Cardiac septum (tissue), 1 donor: ENCODE results near the gene HABP2. TPM values are rescaled to one million over a fixed set of nuclear protein-coding genes. Genes with fewer than 3 reads are reported as not detected.

ENCODE experiments used
- DNase-seq: peaks from one replicate; pipeline ENCODE4 v3.0.0-alpha.2; 2020; ENCODE audit warnings: low spot score
- intact Hi-C: fragments of 100-400 bp; cut with DNase I; formaldehyde crosslinking; loops from one replicate; pipeline ENCODE4 v1.14.0; 2022
- long read RNA-seq: library from polyadenylated mRNA; unstranded; transcript quantifications from one replicate; pipeline ENCODE4 v2.0.0, GENCODE V29; 2021
- total RNA-seq: library from RNA; stranded (reverse); fragmentation: NEBNext Ultra II Directional; extraction: Animal tissue kit (Norgen Biotek cat#: 25700); gene quantifications from one replicate; pipeline ENCODE4 v1.2.1, GENCODE V29; 2021
- donor health status: DM: no; HTN: no; CAD: no.

HABP2 gene
- not detected for total RNA-seq
- long read RNA-seq, partial matches to known transcripts = 0 of 1 reads
- long read RNA-seq, other reads (novel, unspliced or antisense) = 1 of 1 reads

DNA sequence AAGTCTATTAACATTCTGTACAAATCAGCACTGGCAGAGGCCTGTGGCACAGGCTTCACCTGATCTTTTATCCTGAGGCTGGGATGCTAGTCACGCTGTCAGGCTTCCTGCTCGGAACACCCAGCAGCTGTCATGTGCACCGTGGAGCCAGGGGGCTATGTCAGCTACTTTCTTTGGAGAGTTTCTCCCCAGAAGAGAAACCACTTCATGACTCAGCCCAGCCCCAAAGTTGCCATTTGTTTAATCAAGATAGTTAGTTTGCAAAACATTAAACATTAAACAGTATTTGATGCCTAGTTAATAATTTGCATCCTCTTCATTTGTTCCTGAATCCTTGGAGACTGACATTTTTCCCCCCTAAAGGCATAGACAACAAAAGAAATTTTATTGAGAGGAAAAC, at the start of gene HABP2:
Gene HABP2, plus strand, starts transcription at position 353 of the 400 bp plus-strand sequence. CDS start 69 bp downstream, outside the sequence.
- intact Hi-C loops = no loop called here

DNA sequence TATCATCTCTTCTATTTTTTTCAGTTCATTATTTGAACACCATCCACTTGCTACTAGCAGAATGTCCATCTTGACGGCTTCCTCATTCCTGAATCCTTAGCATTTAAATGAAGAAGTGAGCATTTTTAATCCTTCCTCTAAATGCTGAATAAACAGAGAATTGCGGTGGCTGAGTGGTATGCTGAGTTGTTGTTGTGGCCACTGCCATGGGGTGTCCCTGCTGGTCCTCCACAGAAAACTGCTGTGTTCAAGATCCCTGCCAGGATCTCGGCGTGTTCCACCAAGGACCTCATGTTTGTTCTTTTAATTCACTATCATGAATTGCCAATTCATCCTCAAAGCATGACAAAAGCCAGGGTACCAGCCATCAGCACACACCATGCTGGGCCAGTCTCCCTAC, 48.9 kb upstream of the HABP2 start:
- DNase-seq = no peak
- intact Hi-C loops = no loop called here

More for the DNA sequence above, at the start of gene HABP2:
- DNase-seq = no peak

DNA sequence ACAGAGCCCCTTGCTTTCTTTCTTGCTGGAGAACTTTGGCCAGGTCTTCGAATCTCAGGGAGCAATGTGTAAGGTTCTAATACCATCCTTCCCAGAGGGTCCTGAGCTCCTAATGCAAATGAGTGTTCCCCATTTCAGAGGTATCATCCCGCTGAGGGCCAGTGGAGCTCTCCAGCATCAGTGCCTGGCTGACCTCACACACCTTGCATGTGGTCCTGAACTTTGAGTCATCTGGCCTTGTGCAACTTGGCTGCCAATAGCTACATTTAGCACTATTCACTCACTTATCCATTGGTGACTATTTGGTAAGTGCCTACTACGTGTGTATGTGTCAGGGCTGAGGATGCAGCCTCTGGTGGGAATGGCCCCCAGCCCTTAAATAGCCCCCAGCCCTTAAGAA, 48.4 kb upstream of the HABP2 start:
- no peak for DNase-seq
- intact Hi-C loops = no loop called here

DNA sequence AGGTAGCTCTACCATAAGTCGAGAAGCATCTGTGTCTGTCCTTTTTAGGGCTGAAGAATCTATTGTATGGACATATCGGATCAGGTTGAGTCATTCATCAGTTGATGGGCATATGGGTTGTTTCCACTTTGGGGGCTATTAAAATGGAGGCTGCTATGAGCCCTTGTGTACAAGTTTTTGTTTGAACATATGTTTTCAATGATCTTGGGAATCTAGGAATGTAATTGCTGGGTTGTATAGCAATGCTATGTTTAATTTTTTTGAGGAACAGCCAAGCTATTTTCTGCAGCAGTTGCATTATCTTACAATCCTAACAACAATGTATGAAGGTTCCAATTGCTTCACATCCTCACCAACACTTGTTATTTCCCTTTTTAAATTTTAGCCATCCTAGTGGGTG, 46.4 kb upstream of the HABP2 start:
- intact Hi-C loops = no loop called here
- no peak for DNase-seq

DNA sequence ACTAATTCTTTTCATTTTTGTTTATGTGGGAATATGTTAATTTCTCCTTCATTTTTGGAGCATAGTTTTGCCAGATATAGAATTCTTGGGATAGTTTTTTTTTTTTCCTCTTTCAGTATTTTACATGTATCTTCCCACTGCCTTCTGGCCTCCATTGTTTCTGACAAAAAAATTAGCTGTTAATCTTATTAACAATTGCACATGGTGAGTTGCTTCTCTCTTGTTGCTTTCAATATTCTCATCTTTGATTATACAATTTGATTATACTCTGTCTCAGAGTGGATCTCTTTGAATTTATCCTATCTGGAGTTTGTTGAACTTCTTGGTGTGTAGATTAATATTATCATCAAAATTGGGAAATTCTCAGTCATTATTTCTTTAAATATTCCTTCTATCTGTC, 41.4 kb upstream of the HABP2 start:
- intact Hi-C loops = no loop called here
- DNase-seq = no peak

DNA sequence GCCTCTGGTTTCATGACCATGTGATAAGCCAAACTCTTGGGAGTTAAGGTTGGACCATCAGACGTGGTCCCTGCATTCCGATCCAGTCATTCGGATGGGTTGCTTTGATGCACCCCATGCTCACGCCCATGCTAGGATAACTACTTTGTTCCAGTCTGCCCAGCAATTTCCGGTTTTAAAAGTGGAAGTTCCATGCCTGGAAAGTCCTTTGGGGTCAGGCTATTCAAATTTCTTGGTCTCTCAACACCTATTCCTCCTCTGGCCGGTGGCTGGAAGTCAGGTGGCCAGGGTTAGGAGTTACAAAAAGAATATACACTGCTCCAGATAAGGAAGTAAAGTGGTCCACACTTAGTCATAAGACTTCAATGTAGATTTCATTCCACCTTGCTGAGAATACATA, 37.7 kb upstream of the HABP2 start:
- intact Hi-C loops = no loop called here
- no peak for DNase-seq

DNA sequence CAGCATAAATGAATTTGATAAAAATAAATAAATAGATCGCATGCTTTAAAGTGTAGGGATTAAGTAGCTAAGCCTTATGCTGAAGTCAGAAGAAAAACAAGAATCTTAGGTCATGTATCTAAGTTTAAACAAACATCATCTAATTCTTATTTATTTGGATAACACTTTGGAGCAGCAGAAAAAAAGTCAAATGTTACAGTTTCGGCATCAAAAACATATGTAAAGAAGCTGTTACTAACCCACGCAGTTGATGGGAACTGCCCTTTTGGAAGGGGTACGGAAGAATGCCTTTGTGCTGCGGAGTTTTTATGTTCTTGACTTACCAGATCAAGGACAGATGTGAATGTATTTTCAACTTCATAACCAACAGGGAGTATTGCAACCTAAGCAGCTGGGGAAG, 37.3 kb upstream of the HABP2 start:
- intact Hi-C loops = no loop called here

DNA sequence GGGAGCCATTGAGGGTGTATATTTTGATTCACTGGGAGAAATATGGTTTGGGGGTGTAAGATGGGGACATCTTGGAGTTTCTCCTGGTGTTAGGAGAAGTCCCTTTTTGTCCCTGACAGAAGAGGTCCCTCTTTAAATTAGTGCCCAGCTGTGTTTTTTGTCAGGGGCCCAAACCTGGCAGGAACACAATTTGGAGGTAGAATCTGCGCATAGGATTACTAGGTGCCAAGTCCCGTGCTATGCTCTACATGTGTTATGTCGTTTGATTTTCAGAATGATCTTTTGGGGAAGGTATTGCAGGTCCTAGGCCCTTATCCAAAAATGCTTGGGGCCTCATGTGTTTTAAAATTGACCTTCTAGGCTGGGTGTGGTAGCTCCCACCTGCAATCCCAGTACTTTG, 36.8 kb upstream of the HABP2 start:
- no peak for DNase-seq
- intact Hi-C loops = no loop called here

More for the DNA sequence above, 37.3 kb upstream of the HABP2 start:
- DNase-seq = no peak

DNA sequence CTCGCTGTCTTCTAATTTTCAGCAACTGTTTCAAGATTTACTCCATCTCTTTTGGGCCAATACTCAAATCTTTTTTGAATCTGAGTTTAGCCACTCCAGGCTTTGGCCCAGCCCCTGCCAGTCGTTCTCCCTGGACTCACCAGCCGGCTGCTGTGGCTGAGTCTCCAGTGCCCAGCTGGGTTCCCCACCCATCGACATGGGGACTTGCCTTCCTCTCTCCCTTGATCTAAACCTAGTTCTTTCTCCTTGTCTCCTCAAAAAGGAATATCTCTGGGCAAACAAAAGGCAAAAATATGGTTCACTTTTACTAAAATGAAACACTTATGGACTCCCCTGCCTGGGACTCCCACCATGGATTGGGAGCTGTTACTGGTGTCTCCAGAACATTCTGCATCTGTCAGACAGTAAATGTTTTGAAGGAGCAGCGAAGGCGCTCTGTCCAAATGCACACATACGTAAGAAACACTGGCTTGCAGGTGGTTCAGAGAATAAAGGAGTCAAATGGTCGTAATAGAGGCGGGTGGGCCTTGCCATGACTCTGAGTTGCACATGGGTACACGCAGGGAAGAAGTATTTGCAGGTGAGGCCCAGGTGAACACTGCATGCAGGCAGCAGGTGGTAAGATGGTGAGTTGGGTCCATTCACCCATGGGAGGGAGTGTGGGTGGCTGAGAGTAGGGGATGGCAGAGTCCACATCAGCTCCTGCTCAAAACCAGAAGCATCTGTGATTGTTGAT, 35.5 kb upstream of the HABP2 start:
- no peak for DNase-seq
- intact Hi-C loops = no loop called here

DNA sequence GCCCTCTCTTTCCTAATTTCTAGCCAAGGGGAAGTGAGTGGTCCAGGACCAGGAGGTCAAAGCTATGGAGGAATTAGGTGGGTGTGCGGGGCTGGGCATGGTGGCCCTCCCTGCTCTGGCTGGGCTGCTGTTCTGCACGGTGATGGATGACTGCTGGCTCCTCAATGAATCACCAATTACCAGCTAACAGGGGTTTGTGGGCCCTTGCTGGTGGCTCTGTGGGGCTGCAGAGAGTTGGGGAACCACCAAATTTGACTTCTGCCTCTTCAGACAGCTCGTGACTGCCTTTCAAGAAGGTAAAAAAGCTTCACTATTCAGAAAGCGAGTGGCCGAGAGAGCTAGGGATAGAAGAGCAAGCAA, 35.0 kb upstream of the HABP2 start:
- DNase-seq = no peak
- intact Hi-C loops = no loop called here

DNA sequence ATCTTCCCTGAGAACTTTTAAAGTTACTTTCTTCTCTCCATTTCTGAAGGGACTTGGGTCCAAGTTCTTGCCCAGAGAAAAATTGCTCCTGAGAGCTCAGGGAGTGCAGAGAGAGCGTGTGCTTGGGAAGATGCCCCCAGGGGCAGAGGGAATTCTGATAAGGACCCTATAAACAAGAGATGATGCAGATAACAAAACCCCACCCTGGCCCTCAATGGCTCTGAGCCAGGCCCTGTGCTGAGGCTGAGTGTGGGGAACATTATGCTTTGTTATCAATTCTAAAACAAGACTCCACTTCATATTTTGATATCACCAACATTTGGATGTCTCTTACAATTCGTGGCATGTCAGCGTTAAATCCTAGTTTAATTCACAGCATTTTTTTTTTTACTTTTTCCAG, 34.4 kb upstream of the HABP2 start:
- intact Hi-C loops = no loop called here
- DNase-seq = no peak

DNA sequence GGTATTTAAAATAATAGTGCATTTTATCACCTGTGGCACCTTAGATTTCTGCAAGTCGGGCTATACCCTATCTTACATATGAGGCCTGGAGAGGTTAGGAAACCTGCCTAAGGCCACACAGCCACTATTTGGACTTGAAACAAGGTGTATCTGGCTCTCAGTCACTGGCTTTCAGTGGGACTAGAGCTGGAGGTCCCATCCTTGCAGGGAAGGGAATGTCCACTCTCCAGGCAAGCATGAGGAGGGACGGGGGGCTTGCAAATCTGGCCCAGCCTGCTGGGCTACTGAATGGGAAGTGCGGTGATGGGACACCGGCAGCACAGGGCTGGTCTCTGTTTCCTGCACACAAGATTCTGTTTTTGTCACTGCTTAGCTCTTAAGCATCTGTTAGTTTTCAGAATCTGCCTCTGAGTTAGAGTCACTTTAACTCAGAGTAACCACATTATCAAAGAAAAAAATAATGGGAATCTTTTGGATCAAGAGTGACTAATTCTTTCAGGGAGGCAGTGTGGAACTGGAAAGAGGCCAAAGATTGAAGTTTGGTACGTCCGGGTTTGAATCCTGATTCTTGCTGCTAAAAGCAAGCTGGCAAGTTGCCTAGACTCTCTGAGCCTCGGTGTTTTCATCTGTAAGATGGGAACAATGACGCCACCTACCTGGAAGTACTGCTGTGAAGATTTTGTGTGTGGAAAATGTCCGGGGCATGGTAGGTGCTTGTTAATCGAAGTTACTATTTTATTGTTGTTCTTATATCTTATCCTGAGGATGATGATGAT, 33.8 kb upstream of the HABP2 start:
- DNase-seq = no peak
- intact Hi-C loops = no loop called here

DNA sequence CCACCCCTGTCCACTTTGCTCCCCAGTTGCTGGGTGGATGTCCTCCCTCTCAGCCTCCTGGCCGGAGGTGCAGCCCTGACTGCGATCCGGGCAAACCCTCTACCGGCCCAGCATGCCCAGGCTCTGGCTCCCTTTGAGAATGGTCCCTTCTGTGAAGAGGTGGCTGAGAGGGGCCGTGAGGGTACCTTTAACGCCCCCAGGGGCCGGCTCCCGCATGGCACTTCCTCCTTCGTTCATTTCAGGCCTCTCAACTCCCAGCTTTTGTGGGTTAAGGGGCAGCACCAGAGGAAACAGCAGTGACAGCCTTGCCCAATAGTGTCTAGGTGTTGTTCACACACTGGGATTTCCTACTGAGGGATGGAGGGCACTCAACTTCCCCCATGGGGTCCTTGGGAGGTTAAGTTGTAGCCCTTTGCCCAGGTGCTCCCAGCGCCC, 33.2 kb upstream of the HABP2 start:
- no peak for DNase-seq
- intact Hi-C loops = loop anchor here (2.0 to 10.0 kb wide), 2 partner anchors 43 to 385 kb away; no protein-coding TSS in a partner anchor

DNA sequence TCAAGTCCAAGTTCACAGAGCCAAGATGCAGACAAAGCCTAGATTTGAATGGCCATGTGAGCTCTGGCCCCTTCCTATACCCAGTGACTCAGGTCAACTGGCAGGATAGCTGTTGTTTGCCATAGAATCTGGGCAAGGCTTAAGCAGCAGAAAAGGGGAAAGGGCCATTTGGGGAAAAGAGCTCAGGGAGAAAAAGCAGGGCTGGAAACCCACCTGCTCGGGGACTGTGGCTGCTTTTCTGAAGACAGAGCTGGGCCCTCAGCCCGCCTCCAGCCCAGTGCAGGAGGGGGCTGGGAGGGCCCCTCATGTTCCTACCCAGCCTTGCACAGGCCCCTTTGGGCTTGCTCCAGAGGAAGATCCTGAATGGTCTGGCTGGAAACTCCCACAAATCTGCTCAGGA, 32.6 kb upstream of the HABP2 start:
- intact Hi-C loops = loop anchor here (2.0 to 10.0 kb wide), 2 partner anchors 43 to 385 kb away; no protein-coding TSS in a partner anchor
- DNase-seq = no peak

DNA sequence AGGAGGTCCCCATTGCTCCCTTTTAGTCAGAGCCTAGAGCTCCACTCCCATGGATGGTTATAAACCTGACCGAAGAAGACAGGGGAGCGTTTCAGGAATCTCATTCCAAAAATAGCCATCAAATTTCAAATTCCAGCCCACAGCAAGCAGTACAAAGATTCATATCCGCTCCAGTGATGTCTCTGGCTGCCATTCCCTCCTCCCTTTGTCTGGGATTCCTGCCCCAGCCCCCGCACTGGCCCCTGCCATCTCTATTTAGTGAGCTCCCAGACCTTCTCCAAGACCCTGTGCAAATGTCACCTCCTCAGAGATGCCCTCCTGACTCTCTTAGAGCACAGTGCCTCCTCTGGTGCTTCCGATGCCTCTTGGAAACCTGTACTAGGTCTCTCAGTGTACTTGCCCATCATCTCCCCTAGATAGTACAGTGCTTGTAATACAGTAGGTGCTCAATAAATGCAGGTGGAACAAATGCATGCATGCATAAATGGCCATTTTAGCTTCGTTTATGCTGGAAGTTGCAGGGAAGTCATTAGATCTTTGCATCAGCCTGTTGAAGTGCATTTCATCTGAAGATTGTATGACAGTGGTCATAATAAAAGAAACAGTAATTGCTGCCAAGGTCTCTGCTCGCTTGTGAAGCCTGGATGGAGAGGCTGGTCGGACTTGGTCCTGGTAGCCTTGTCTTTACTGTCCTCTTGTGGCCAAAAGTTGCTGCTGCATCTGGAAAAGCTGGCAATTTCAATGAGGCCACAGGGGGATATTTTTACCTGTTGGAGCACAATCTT, 32.0 kb upstream of the HABP2 start:
- intact Hi-C loops = loop anchor here (2.0 to 10.0 kb wide), 2 partner anchors 42 to 386 kb away; no protein-coding TSS in a partner anchor
- no peak for DNase-seq

DNA sequence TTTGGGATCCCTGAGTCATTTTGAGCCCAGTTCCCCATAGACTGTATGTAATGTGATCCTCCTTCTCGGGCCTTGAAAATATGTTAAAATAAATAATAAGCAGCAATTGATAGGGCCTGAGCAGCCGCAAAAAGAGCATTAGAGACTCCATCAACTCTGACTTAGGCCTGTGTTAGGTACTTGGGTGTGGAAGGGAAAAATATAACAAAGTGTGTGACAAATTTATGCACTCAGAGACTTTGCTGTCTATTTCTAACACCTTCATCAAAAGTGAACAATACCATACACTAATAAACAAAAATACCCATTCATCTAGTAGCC, 31.4 kb upstream of the HABP2 start:
- intact Hi-C loops = loop anchor here (2.0 to 10.0 kb wide), 2 partner anchors 41 to 387 kb away; no protein-coding TSS in a partner anchor
- no peak for DNase-seq

DNA sequence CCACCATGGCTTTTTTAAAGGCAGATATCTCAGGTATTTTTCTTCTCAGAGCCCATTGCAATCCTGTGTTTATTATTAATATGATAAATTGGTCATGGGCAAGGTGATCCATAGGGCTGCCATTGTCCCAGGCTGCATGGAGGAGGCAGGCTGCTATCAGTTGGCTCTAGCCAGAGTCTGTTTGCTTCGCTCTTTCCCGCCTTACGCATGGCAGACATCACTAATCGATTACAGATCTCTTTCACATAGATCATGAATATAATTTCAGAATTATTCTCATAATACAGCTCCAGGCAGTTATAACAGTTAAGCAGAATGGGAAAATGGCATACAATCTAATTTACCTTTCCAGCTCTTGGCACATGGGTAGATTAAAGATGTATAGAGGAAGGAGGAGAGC, 30.4 kb upstream of the HABP2 start:
- DNase-seq = no peak
- intact Hi-C loops = loop anchor here (10.0 kb wide), 1 partner anchor 388 kb away; no protein-coding TSS in a partner anchor

DNA sequence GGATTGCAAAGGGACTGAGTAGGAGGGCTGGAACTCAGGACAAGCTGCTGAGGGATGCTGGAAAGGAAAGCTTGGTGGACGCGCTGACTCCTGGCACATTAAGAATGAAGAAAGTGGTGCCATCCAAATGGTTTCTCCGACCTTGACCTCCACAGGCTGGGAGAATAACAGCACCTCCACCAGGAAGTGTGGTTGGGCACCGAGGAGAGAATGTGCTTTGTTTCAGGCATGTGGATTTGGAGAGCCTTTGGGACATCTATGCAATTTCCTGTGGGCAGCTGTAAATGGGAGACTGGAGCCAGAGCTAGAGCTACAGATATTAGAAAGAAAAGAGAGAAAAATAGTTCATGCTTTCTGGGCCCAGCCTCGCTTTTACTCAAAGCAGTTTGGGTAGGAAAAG, 29.8 kb upstream of the HABP2 start:
- no peak for DNase-seq
- intact Hi-C loops = loop anchor here (10.0 kb wide), 1 partner anchor 388 kb away; no protein-coding TSS in a partner anchor

DNA sequence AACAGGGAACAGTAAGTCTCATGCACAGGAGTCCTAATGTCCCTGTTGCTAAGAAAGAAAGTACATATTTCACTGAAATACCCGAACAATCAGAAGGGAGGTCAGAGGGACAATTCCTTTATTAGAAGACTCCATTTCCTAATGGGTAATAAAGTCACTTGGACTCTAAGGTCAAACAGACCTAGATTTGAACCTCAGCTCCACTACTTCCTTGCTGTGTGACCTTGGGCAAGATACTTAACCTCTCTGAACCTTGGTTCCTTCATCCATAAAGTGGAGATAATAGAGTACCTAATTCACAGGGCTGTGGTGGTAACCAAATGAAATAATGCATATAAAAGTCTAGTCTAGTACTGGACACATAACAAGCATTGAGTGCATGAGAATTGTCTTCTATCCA, 29.2 kb upstream of the HABP2 start:
- intact Hi-C loops = loop anchor here (10.0 kb wide), 1 partner anchor 389 kb away; no protein-coding TSS in a partner anchor
- no peak for DNase-seq

DNA sequence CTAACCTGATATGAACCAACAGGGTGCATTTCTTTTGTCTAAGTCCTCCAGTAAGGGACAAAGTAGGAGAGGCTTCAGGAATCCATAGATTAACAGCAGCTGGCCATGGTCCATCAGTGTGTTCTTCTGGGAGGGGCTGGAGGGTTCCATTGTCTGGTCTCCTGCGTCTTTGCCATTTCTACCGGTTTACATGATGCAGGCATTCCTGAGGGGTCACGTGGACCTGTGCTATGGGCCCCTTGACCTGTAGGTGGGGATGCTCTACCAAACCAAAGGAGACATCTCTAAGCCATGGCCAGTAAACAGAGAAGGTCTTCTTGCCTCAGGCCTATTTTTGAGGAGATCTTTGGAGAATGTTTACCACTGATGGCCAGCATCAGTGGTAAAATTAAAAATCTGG, 28.7 kb upstream of the HABP2 start:
- intact Hi-C loops = loop anchor here (10.0 kb wide), 1 partner anchor 389 kb away; no protein-coding TSS in a partner anchor
- no peak for DNase-seq
